HepG2 (cell line): Measurements from ENCODE around the gene SLC6A6. TPM values are rescaled to one million over a fixed set of nuclear protein-coding genes. Genes with fewer than 3 reads are reported as not detected.

Source experiments
- FOXO1 ChIP-seq: sonication (generic); formaldehyde crosslinking; IDR thresholded peaks from 2 replicates; pipeline ENCODE4 v1.4.0; 2020; ENCODE audit warnings: missing genetic modification reagents
- GATA4 ChIP-seq: sonication (generic); IDR thresholded peaks from 2 replicates; pipeline ENCODE4 v1.6.1; 2016; ENCODE audit warnings: antibody characterized with exemption, low read depth, borderline replicate concordance
- SYNCRIP ChIP-seq: fragments of 200-400 bp; formaldehyde crosslinking; IDR thresholded peaks from 2 replicates; pipeline ENCODE4 v1.6.1; 2018; ENCODE audit warnings: mild to moderate bottlenecking, low read depth, low read length; ENCODE audit not compliant: insufficient read depth
- ZBTB8A ChIP-seq: sonication (generic); formaldehyde crosslinking; IDR thresholded peaks from 2 replicates; pipeline ENCODE4 v1.4.0; 2020; ENCODE audit warnings: mild to moderate bottlenecking, low read depth, missing genetic modification reagents, borderline replicate concordance
- ZNF20 ChIP-seq: sonication (generic); formaldehyde crosslinking; IDR thresholded peaks from 2 replicates; pipeline ENCODE4 v1.4.0; 2020; ENCODE audit warnings: mild to moderate bottlenecking, moderate library complexity, missing genetic modification reagents
- ZNF33B ChIP-seq: sonication (generic); formaldehyde crosslinking; IDR thresholded peaks from 2 replicates; pipeline ENCODE4 v1.5.1; 2020; ENCODE audit warnings: mild to moderate bottlenecking, missing genetic modification reagents
- ZNF503 ChIP-seq: sonication (generic); formaldehyde crosslinking; IDR thresholded peaks from 2 replicates; pipeline ENCODE4 v1.4.0; 2020; ENCODE audit warnings: missing genetic modification reagents
- ZNF776 ChIP-seq: sonication (generic); formaldehyde crosslinking; IDR thresholded peaks from 2 replicates; pipeline ENCODE4 v1.4.0; 2020; ENCODE audit warnings: mild to moderate bottlenecking, missing genetic modification reagents
- ZSCAN30 ChIP-seq: sonication (generic); formaldehyde crosslinking; IDR thresholded peaks from 2 replicates; pipeline ENCODE4 v1.5.0; 2020; ENCODE audit warnings: mild to moderate bottlenecking, missing genetic modification reagents
- polyA plus RNA-seq, 8 experiments: library from polyadenylated mRNA; depleted of rRNA in 3 of 8; stranded (reverse) in 7 of 8; unstranded in 1 of 8; fragments of >200 nt; fragmentation: Illumina TruSeq in 4 of 8; extraction: Trizol in 4 of 8; gene quantifications; 2 replicates each; pipeline versions ENCODE4 v1.2.1 to v1.2.3, GENCODE V29; 2011 to 2016; ENCODE audit warnings: low read depth in 4 of 8, missing spikeins in 1 of 8, mixed read lengths in 1 of 8; ENCODE audit not compliant: insufficient read depth in 1 of 8
- total RNA-seq, 5 experiments: library from RNA; depleted of rRNA; stranded (reverse); fragments of >200 nt; fragmentation: Illumina TruSeq; extraction: Trizol; gene quantifications; 2 replicates each; pipeline ENCODE4 v1.2.3, GENCODE V29; 2016; ENCODE audit warnings: low read depth in 1 of 5
- TF ChIP-seq, protein P1 (sequence below): sonication (generic); formaldehyde crosslinking; IDR thresholded peaks from 2 replicates; pipeline ENCODE4 v1.8.1; 2023; ENCODE audit warnings: mild to moderate bottlenecking, inconsistent platforms, moderate library complexity, missing genetic modification reagents, borderline replicate concordance

SLC6A6 gene
- total and polyA plus RNA-seq, 2 of the 13 experiments (the other 11 are each of a cell fraction or from before 2014, with no cell fraction given), result 14.1 to 20.7 TPM

- TF ChIP-seq ZNF503 (CRISPR knock-in tag) (no peak), FOXO1 (CRISPR knock-in tag) (no peak), ZSCAN30 (no peak), ZNF33B (CRISPR knock-in tag) (no peak), ZBTB8A (no peak), ZNF776 (CRISPR knock-in tag) (no peak), SYNCRIP (no peak), ZNF20 (CRISPR knock-in tag) (no peak), GATA4 (no peak)
- TF ChIP-seq, protein P1, sequence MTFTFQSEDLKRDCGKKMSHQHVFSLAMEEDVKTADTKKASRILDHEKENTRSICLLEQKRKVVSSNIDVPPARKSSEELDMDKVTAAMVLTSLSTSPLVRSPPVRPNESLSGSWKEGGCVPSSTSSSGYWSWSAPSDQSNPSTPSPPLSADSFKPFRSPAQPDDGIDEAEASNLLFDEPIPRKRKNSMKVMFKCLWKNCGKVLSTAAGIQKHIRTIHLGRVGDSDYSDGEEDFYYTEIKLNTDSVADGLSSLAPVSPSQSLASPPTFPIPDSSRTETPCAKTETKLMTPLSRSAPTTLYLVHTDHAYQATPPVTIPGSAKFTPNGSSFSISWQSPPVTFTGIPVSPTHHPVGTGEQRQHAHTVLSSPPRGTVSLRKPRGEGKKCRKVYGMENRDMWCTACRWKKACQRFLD (CRISPR knock-in tag), result no peak
Observed at GRCh38 chr3:14463330-14464140, 61.1 kb downstream of the SLC6A6 start (continued).
